Osteocyte (in vitro differentiated cells): ENCODE data around the gene HUS1. TPM values are rescaled to one million over a fixed set of nuclear protein-coding genes. Genes with fewer than 3 reads are reported as not detected.

ENCODE experiments used
- DNase-seq: peaks from one replicate; pipeline ENCODE4 v3.0.0; 2021; ENCODE audit warnings: mixed read lengths; ENCODE audit not compliant: unreplicated experiment; ENCODE audit errors: extremely low spot score
- H3K27ac Mint-ChIP-seq: one replicate; pipeline ENCODE4 v1.8.0; 2021; ENCODE audit warnings: mild to moderate bottlenecking, mixed read lengths; ENCODE audit not compliant: unreplicated experiment
- H3K27me3 Mint-ChIP-seq: one replicate; pipeline ENCODE4 v1.8.0; 2021; ENCODE audit warnings: mixed read lengths; ENCODE audit not compliant: unreplicated experiment
- H3K36me3 Mint-ChIP-seq: one replicate; pipeline ENCODE4 v1.8.0; 2021; ENCODE audit warnings: mixed read lengths; ENCODE audit not compliant: unreplicated experiment
- H3K4me1 Mint-ChIP-seq: one replicate; pipeline ENCODE4 v1.8.0; 2021; ENCODE audit warnings: mixed read lengths; ENCODE audit not compliant: unreplicated experiment
- H3K4me3 Mint-ChIP-seq: one replicate; pipeline ENCODE4 v1.8.0; 2021; ENCODE audit warnings: mild to moderate bottlenecking, moderate library complexity, mixed read lengths; ENCODE audit not compliant: unreplicated experiment
- H3K9me3 Mint-ChIP-seq: one replicate; pipeline ENCODE4 v1.8.0; 2021; ENCODE audit warnings: mixed read lengths; ENCODE audit not compliant: unreplicated experiment
- total RNA-seq: library from RNA; stranded (reverse); gene quantifications from 2 replicates; pipeline ENCODE4 v1.2.1, GENCODE V29; 2021
- TF ChIP-seq, protein P1 (sequence below): fragments of 200-600 bp; sonication (generic); IDR thresholded peaks from 2 replicates; pipeline ENCODE4 v1.5.0; 2021; ENCODE audit warnings: antibody characterized with exemption, mild to moderate bottlenecking, moderate library complexity

Gene HUS1
- total RNA-seq, 1 donor from 2014 or later, result 28.8 TPM

DNA sequence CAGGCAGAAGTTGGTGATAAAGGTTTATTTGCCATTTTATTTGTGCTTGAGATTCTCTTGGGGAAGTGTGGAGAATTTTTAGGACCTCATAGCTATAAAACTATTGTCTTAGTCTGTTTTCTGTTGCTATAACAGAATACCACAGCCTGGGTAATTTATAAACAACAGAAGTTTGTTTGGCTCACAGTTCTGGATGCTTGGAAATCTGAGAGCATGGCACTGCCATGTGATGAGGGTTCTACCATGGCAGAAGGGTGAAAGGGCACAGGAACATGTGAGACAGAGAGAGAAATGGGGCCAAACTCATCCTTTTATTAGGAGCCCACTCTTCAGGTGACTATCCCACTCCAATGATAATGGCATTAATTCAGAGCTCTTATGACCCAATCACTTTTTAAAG lies 37.2 kb upstream of the HUS1 start:
- no peak overlapping the region for H3K27ac Mint-ChIP-seq
- peaks cover 50% of the 10 kb centered on the region for H3K27me3 Mint-ChIP-seq
- H3K36me3 Mint-ChIP-seq, result peaks cover 3% of the 10 kb centered on the region
- DNase-seq, result no peak
- TF ChIP-seq, protein P1, sequence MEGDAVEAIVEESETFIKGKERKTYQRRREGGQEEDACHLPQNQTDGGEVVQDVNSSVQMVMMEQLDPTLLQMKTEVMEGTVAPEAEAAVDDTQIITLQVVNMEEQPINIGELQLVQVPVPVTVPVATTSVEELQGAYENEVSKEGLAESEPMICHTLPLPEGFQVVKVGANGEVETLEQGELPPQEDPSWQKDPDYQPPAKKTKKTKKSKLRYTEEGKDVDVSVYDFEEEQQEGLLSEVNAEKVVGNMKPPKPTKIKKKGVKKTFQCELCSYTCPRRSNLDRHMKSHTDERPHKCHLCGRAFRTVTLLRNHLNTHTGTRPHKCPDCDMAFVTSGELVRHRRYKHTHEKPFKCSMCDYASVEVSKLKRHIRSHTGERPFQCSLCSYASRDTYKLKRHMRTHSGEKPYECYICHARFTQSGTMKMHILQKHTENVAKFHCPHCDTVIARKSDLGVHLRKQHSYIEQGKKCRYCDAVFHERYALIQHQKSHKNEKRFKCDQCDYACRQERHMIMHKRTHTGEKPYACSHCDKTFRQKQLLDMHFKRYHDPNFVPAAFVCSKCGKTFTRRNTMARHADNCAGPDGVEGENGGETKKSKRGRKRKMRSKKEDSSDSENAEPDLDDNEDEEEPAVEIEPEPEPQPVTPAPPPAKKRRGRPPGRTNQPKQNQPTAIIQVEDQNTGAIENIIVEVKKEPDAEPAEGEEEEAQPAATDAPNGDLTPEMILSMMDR, result no peak
- no peak overlapping the region for H3K4me3 Mint-ChIP-seq
- peaks cover 1% of the 10 kb centered on the region for H3K4me1 Mint-ChIP-seq
- peaks cover 19% of the 10 kb centered on the region for H3K9me3 Mint-ChIP-seq

DNA sequence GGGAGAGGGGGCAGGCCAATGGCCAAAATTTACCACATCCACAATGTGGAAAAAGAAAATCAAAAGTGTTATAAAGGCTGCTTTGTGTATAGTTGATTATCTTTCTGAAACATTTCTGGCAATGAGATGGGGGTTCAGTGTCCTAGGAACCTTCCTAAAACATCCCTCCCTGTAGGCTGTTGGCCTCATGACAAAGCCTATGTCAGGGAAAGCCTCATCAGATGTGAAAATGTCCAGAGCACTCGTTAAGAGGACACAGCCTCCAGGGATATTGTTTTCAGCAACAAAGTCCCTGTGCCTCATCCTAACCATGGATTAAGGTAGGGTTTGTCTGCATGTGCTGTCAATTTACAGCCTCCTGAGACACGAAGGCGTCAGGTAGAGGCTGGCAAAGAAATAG lies 32.5 kb upstream of the HUS1 start:
- Mint-ChIP-seq H3K27ac (no peak overlapping the region), H3K9me3 (no peaks in the 10 kb centered on the region), H3K4me3 (no peak overlapping the region), H3K27me3 (peaks cover 18% of the 10 kb centered on the region), H3K36me3 (no peaks in the 10 kb centered on the region), H3K4me1 (peaks cover 3% of the 10 kb centered on the region)
- DNase-seq, result no peak
- TF ChIP-seq, protein P1, result no peak

DNA sequence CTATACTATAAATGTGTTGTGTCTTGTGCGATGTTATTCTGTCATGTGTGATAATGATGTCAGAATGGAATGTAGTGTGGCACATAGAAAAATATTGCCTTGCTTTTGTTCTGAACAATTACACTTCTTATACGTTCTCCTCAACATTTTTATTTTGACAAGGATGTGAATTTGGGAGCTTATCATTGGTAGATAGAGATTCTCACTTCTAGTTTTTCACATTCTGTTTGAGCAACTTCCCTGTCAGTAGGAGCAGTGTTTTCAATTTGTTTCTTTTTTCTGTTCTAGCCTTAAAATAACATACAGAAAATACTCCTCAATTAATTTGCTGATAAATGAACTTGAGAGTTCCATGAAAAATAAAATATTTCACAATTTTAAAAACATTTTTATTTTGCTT lies 31.9 kb upstream of the HUS1 start:
- no peaks in the 10 kb centered on the region for H3K36me3 Mint-ChIP-seq
- H3K9me3 Mint-ChIP-seq, result no peaks in the 10 kb centered on the region
- H3K27me3 Mint-ChIP-seq, result peaks cover 14% of the 10 kb centered on the region
- H3K4me1 Mint-ChIP-seq, result peaks cover 3% of the 10 kb centered on the region
- no peak overlapping the region for H3K4me3 Mint-ChIP-seq
- TF ChIP-seq, protein P1, result no peak
- no peak overlapping the region for H3K27ac Mint-ChIP-seq
- DNase-seq, result no peak

DNA sequence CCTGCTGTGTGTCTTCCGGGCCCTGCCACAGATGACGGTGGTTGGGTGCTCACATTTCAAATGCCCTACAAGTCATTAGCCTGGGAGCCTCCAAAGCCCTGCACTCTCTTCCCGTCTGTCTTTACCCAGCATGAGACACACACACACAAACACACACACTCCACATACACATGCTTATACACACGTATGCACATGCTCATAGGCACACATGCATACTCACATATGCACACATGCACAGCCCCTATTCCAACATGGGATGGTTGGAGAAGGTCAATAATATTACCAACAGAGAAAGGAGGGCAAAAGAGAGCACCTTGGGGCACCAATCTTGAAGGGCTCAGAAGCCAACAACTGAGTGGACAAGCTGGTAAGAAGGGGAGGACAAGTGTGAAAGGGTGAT lies 30.5 kb upstream of the HUS1 start:
- no peak for DNase-seq
- Mint-ChIP-seq H3K27ac (no peak overlapping the region), H3K4me1 (peaks cover 3% of the 10 kb centered on the region), H3K27me3 (peaks cover 14% of the 10 kb centered on the region), H3K9me3 (no peaks in the 10 kb centered on the region), H3K4me3 (no peak overlapping the region), H3K36me3 (no peaks in the 10 kb centered on the region)
- TF ChIP-seq, protein P1, result no peak

DNA sequence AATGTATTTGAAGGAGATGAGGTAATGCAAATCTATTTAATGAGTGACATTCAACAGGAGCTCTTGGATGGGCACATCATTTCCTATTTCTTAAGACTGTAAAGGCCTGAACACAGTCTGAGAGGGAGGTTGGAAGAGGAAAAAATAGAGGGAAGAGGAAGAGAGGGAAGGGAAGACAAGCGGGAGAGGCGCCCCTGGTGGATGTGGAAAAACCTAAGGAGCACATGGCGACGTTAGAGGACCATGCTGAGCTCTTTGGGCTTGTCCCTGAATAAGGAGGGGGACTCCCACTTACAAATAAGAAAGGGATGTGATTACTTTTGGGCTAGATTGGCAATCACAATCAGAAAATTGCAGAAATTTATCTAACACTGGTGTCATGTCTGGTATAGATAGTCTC lies 29.8 kb upstream of the HUS1 start:
- Mint-ChIP-seq H3K27ac (no peak overlapping the region), H3K36me3 (no peaks in the 10 kb centered on the region), H3K9me3 (no peaks in the 10 kb centered on the region), H3K4me1 (peaks cover 3% of the 10 kb centered on the region), H3K4me3 (no peak overlapping the region), H3K27me3 (peaks cover 15% of the 10 kb centered on the region)
- no peak for DNase-seq
- TF ChIP-seq, protein P1, result no peak
